Fibroblast of skin of right quadriceps (primary cell): ENCODE data around the gene ADGRF5.

Experiments
- DNase-seq: peaks from one replicate; pipeline ENCODE4 v3.0.0-alpha.2; 2013

The ADGRF5 gene, protein sequence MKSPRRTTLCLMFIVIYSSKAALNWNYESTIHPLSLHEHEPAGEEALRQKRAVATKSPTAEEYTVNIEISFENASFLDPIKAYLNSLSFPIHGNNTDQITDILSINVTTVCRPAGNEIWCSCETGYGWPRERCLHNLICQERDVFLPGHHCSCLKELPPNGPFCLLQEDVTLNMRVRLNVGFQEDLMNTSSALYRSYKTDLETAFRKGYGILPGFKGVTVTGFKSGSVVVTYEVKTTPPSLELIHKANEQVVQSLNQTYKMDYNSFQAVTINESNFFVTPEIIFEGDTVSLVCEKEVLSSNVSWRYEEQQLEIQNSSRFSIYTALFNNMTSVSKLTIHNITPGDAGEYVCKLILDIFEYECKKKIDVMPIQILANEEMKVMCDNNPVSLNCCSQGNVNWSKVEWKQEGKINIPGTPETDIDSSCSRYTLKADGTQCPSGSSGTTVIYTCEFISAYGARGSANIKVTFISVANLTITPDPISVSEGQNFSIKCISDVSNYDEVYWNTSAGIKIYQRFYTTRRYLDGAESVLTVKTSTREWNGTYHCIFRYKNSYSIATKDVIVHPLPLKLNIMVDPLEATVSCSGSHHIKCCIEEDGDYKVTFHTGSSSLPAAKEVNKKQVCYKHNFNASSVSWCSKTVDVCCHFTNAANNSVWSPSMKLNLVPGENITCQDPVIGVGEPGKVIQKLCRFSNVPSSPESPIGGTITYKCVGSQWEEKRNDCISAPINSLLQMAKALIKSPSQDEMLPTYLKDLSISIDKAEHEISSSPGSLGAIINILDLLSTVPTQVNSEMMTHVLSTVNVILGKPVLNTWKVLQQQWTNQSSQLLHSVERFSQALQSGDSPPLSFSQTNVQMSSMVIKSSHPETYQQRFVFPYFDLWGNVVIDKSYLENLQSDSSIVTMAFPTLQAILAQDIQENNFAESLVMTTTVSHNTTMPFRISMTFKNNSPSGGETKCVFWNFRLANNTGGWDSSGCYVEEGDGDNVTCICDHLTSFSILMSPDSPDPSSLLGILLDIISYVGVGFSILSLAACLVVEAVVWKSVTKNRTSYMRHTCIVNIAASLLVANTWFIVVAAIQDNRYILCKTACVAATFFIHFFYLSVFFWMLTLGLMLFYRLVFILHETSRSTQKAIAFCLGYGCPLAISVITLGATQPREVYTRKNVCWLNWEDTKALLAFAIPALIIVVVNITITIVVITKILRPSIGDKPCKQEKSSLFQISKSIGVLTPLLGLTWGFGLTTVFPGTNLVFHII (N-terminal part only)

GRCh38 chr6:46921731-46922130 lies at the start of gene ADGRF5:
Gene ADGRF5, minus strand, starts transcription at chr6:46921938. Its CDS starts 15,176 bp downstream, at chr6:46906762.
- DNase-seq = no peak

GRCh38 chr6:46969206-46969605 lies 47.5 kb upstream of the ADGRF5 start:
- DNase-seq = no peak

DNA sequence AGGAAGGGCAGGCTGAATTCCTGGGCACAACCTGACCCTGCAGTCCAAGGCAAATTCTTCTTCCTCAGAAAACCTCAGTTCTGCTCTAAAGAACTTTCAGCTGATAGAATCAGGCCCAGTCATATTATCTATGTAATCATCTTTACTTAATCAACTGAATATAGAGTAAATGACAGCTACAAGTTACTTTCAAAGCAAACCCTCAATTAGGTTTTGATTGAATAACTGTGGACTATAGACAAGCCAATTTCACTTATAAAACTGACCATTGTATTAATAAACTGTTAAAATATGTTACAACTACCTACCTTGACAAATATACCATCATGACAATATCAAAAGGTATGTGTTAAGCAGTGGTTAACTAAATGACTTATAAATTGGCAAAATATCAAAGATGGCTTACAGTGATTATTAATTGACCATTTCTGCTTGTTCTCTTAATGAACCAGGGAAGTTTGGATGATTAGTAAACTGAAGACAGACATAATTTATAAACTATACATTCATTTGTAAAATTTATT lies 46.1 kb upstream of the ADGRF5 start:
- no peak for DNase-seq

GRCh38 chr6:46964716-46965519 lies 43.2 kb upstream of the ADGRF5 start:
- DNase-seq = no peak

- DNase-seq = peak; percentile 3
Measured at GRCh38 chr6:46963626-46964025, 41.9 kb upstream of the ADGRF5 start.

DNA sequence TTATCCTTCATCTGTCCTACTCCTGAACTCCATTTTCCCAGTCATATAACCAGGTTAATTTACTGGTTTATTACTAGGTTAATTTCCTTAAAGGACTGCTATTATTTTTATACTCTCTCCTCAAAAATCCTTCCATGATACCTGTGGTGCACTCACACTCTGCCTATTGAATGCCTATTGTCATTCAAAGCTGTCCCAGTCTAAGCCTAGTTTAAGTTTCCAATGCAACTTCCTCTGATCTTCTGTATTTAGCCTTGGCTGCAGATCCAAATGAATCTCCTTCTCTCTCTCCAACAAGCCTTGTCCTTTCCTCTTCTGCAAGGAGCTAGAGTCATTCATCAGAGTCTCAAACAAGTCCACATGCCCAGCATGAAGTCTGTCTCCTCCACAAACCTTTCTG lies 41.3 kb upstream of the ADGRF5 start:
- DNase-seq = no peak

DNA sequence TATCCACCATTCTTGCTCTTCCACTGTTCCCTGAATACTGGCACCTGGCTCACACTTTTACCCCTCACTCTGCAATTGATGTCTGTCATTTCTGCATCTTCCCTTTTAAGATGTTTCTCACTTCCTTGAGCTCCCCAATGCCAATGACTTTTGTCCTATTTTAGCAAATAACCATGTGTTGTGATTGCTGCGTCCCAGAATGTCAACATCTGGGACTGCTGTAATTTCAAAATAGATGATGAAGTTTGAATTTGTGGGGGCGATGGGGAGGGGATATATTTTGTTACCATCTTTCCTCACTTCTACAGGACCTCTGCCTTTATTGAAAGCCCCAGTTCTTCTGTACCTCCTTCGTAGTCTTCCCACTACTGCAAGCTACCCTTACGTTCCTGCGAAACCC lies 40.0 kb upstream of the ADGRF5 start:
- DNase-seq = no peak

DNA sequence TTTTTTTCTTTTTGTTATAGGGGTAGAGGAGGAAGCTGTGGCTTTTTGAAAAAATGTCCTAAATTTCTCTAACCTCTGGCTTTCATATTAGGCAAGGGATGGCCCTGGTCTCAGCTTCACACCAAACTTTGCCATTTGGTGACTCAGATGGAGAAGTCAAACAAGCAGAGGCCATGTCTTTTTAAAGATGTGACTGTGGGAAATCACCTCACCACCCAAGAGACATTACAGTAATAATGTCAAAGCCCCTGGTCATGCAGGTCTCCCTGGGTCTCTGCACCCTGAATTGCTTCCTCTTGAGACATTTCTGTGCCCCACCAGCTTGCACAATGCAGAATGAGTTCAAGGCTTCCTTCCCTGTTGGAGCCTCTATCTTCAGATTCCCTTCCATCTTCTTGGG lies 39.5 kb upstream of the ADGRF5 start:
- no peak for DNase-seq

DNA sequence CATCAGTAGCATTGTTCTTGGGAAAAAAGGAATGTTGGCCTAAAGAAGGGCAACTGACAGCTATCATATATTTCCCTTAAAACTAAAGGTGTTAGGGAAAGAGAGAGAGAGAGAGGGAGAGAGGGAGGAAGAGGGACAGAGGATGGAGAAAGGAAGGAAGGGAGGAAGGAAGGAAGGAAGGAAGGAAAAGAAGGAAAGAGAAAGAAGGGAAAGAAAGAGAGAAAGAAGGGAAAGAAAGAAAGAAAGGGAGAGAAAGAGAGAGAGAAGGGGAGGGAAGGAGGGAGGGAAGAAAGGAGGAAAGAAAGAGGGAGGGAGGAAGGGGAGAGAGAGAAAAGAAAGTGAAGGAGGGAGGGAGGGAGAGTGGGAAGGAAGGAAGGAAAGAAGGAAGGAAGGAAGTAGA lies 37.7 kb upstream of the ADGRF5 start:
- no peak for DNase-seq

DNA sequence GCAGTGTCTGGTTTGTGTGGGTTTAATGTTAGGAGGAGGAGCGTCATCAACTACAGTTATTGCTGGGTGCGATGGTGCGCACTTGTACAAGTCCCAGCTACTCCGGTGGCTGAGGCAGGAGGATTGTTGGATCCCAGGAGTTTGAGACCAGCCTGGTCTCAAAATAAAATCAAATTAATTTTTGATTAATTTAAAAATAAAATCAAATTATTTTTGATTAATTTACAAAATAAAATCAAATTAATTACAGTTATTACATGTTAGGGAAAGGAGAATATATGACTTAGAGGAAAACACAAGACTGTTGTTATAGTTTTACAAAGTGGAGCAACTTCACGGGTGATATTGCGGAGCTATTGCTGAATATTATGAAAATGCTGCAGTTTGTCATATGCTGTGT lies 34.7 kb upstream of the ADGRF5 start:
- DNase-seq = no peak

DNA sequence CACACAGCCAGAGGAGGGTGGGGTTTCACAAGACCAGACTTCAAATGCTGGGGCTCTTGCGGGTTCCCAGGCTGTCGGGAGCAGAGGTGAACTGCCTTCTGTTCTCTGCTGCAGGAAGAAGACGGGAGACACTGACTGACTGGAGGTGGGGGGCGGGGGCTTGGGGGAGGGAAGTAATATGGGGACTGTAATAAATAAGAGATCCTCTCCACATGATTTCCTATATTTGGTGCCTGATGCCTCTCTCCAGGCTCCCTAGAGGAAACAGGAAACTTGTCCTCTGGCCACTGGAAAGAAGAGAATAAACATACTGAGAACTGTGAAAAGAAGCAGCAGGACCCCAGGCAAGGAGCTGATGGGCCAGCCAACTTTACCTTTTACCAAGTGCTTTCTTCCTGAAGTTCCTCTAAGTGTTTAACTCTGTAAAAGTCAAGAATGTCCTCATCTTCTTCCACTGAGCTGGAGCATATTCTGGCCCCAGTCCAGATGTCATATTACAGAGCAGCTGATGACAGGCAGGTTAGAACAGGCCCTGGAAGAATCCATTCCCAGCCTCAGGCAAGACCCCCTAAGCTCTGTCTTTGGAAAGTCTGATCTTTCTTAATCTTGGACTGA lies 33.2 kb upstream of the ADGRF5 start:
- DNase-seq = no peak

DNA sequence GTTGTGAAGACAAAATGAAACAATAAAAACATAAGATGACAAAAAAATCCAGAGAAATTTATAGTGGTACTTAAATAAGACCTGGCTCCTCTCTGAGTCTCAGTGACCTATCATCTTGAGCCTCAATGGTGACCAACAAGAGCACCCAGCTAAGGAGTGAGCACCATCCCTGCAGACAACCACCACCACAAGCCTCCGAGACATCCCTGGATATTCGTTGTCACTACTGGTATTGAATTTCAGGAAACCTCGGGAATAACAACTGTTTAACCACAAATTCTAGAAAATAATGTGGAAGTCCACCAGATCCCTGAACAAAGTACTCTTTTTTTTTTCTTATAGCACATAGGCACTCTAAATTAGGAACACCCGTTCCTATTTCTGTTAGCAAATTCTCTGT lies 32.2 kb upstream of the ADGRF5 start:
- DNase-seq = no peak

DNA sequence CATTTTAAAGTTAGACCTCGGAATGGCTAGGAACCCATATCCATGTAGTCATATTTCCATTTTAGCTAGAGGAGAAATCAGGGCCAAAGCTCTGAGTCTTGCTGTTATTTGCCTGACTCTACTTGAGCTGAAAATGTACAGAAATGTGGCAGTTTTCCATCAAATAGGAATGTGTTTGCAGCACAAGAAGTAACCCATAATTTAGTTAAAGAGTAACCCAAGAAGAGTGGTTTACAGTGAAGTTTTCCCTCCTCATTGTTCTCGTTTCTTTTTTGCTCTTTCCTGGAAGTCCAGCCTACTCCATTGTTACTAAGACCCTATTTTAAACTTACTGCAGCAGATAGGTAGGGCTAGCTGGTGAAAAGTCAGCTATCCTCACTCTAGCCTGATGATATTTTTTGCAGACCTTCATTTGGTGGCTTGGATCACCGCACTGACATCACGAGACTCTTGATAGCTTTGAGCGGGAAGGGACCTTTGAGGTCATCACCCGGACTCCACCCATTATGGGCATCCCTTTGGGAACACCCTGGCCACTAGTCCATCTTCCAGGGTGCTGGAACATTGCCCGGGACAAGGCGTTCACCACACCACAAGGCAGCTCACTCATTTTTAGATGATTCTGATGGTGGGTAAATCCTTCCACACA lies 28.0 kb upstream of the ADGRF5 start:
- no peak for DNase-seq

DNA sequence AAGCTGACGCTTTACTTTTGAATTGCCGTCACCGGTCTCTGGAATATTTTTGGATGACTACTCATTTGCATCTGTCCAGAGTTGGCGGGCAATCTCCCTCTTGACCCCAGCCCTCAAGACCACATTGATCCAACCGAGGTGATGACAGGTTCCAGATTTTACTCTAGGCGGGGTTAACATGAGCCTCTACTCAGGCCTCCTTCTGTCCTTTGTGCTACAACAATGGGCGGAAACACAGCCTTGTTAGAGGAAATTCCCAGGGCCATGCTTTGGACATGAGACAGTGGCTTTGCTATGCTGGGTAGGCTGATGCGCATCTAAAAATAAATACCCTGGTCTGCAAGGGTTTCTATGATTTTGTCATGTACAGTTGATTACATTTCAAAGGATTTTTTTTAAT lies 27.0 kb upstream of the ADGRF5 start:
- no peak for DNase-seq

DNA sequence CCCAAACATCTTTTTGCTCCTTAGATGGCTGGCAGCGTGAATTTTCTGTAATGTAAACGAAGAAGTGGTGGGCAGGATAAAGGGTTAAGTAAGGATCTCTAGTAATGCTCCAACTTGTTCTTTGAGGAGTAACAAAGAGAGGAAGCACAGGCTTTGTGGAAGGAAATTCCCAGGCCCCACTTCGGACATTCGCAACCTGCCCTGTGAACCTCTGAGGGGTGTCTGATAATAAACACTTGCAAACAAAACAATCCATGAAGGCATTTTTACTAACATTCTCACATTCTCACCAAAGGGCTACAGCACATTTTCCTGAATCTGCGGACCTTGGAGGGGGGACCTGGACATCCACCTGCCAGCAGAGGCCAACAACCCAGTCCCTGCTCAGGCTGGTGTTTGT lies 25.8 kb upstream of the ADGRF5 start:
- DNase-seq = no peak

GRCh38 chr6:46940433-46941226 lies 18.9 kb upstream of the ADGRF5 start:
- no peak for DNase-seq

DNA sequence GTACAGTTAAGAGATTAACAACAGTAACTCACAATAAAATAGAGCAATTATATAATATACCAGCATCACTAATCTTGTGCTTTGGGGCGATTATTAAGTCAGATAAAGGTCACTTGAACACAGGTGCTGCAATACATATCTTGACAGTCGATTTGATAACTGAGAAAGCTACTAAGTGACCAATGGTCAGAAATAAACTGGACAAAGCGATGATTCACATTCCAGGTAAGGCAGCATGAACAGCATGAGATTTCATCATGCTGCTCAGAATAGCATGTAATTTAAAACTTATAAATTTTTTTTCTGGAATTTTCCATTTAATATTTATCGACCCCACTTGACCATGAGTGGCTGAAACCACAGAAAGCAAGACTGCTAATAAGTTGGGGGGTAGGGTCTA lies 15.9 kb upstream of the ADGRF5 start:
- no peak for DNase-seq

DNA sequence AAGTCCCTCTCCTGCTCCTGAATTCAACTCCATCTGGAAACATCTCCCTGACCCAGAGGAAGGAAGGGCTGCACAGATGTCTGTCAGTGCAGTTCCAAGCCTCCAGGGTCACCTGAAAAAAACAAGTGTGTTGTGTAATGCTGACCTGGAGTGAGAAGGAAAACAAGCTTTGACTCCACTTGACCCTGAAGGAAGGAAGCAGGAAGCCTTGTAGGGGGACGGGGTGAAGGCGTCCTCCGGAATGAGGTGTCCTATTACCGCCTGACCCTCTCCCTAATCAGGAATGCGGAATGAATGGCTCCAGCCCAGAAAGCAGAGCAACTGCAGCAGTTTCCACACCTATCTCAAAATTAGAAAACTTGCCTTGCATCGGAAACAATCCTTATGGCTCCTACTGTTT lies 13.9 kb upstream of the ADGRF5 start:
- DNase-seq = no peak

DNA sequence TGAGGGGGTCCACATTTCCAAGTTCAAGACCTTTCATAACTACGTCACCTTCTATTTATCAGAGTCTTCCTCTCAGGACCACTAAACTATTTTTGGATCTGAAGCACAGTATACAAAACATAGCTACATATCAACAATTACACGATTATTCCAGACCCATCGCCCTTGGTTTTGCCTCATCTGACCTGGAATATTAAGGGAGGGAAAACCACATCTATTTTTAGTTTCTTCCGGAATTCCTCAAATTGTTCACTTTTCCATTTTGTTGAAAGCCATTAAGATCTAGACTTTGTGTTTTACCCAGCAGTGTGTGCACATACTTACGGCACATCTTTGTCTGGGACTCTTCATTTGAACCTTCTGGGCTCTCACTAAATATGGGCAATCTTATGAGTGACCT lies 12.0 kb upstream of the ADGRF5 start:
- no peak for DNase-seq
